ENCODE results near the gene MFN1.

The MFN1 gene

GRCh38 chr3:179432451-179432850 is 84.9 kb downstream of the MFN1 start:
- no peak for DNase-seq

DNA sequence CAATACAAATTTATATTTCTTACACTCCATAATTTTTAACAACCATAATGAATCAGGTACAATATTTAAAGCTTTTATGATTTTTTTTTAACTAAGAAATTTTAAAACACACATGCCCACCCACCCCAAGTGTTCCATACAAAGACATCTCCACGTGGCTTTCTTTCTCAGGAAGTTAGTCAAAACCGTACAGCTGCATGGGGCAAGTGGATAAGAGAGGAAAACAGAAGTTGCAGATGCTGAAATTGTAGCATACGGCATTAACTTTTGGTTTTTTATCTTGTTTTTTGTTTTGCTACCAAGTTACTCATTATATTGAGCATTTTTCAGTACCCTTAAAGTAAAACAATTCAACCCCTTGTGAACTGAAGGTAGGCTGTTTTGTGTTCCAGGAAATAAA is 89.0 kb downstream of the MFN1 start:
- no peak for DNase-seq

- no peak for DNase-seq
These were observed 91.3 kb downstream of the MFN1 start for GRCh38 chr3:179438841-179439240.
